Measurements from ENCODE around the gene PCGF1. TPM values are rescaled to one million over a fixed set of nuclear protein-coding genes. Genes with fewer than 3 reads are reported as not detected.
A peak's percentile ranks its signal among the peaks of the same experiment; 100 is the strongest.

PCGF1 gene
- total and polyA plus RNA-seq, 2 of the 13 experiments (the other 11 are each of a cell fraction or from before 2014, with no cell fraction given) = 20.4 to 22.6 TPM

DNA sequence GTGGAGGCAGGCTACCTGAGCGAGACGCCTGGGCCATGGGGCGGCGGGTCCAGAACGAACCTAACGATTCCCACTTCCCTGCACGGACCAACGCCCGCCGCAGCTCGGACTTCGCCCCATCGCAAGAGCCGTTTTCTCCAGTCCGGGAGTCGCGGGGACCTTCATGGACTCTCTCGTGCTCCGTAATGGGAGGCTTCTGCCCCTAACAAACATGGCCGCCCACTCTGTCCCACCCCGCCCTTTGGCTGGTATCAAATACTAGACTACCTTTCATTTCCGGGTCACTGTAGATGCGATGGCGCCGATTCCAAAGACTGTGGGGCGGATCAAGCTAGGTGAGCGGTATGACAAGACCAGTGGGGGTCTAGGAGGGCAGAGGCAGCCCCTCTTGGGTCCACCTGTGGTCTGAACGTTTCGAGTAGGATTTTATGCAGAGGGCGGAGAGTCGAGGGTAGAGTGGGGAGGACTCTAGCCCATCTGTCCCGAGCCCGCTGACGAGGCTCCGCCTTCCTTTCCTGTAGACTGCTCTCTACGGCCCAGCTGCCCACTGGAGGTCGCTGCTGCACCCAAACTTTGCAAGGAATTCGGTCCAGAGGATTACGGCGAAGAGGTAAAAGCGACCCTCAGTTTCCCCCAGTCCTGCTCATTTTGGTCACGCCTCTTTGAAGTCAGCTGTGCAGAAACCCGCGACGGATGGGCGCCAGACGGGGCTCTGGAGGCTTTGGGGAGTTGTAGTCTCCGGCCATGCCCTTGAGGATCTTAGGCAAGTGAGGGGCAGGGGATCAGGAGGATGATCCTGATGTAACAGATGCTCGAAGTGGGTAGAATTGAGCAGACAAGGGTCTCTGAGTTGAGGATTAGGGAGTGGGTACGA is 24.5 kb downstream of the PCGF1 start, which contains the start of the genes CCDC142 and TTC31 (continued):
- TF ChIP-seq EHMT2 (IDR thresholded peaks at IDR 0.05; ENCODE audit: borderline replicate concordance, low read depth, low read length) (no peak), ZNF589 (CRISPR knock-in tag; conservative IDR thresholded peaks at IDR 0.05) (peak; percentile 74; the same call in 1 of the 2 replicates), RBFOX2 (IDR thresholded peaks at IDR 0.05; ENCODE audit: low read depth, low read length) (no peak), SSRP1 (CRISPR knock-in tag; IDR thresholded peaks at IDR 0.05) (peak; percentile 82; the same call in 1 of the 2 replicates), SRF (IDR thresholded peaks at IDR 0.05; ENCODE audit: low read depth, low read length) (peak; percentile 39; the same call in 1 of the 2 replicates), NFYC (CRISPR knock-in tag; IDR thresholded peaks at IDR 0.05) (peak; percentile 54), HOMEZ (CRISPR knock-in tag; IDR thresholded peaks at IDR 0.05; ENCODE audit: low read depth) (peak; percentile 71), GATA4 (IDR thresholded peaks at IDR 0.05; ENCODE audit: borderline replicate concordance, low read depth) (peak; percentile 20; the same call in 1 of the 2 replicates), PRDM15 (CRISPR knock-in tag; IDR thresholded peaks at IDR 0.05) (no peak), HMGXB3 (CRISPR knock-in tag; IDR thresholded peaks at IDR 0.05; ENCODE audit: borderline replicate concordance) (peak; percentile 53; the same call in 1 of the 2 replicates), ZNF639 (CRISPR knock-in tag; conservative IDR thresholded peaks at IDR 0.05) (peak; percentile 48; the same call in 1 of the 2 replicates), AHR (CRISPR knock-in tag; IDR thresholded peaks at IDR 0.05) (no peak; the same call in 1 of the 2 replicates), MEIS2 (CRISPR knock-in tag; IDR thresholded peaks at IDR 0.05) (peak; percentile 32; the same call in 1 of the 2 replicates)
- TF ChIP-seq, protein P1, sequence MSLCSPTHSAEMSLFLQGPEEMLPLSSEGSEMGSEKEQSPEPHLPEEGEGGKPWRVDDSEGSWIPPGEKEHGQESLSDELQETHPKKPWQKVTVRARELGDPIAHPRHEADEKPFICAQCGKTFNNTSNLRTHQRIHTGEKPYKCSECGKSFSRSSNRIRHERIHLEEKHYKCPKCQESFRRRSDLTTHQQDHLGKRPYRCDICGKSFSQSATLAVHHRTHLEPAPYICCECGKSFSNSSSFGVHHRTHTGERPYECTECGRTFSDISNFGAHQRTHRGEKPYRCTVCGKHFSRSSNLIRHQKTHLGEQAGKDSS (CRISPR knock-in tag; IDR thresholded peaks at IDR 0.05; ENCODE audit: borderline replicate concordance, low read depth) = no peak; the same call in 1 of the 2 replicates
- TF ChIP-seq, protein P2, sequence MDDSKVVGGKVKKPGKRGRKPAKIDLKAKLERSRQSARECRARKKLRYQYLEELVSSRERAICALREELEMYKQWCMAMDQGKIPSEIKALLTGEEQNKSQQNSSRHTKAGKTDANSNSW (CRISPR knock-in tag; IDR thresholded peaks at IDR 0.05; ENCODE audit: borderline replicate concordance) = peak; percentile 44; the same call in 1 of the 2 replicates
